ENCODE results near the gene CAMK2A. TPM values are rescaled to one million over a fixed set of nuclear protein-coding genes. Genes with fewer than 3 reads are reported as not detected.
"Not testable (repeated sequence)": the region's sequence is repeated elsewhere in the genome, so short reads cannot be mapped to it uniquely, and the experiment has no call there.

Gene CAMK2A
- polyA plus RNA-seq, 3 donors: 5.4 to 6.4 (median 6.0) TPM

DNA sequence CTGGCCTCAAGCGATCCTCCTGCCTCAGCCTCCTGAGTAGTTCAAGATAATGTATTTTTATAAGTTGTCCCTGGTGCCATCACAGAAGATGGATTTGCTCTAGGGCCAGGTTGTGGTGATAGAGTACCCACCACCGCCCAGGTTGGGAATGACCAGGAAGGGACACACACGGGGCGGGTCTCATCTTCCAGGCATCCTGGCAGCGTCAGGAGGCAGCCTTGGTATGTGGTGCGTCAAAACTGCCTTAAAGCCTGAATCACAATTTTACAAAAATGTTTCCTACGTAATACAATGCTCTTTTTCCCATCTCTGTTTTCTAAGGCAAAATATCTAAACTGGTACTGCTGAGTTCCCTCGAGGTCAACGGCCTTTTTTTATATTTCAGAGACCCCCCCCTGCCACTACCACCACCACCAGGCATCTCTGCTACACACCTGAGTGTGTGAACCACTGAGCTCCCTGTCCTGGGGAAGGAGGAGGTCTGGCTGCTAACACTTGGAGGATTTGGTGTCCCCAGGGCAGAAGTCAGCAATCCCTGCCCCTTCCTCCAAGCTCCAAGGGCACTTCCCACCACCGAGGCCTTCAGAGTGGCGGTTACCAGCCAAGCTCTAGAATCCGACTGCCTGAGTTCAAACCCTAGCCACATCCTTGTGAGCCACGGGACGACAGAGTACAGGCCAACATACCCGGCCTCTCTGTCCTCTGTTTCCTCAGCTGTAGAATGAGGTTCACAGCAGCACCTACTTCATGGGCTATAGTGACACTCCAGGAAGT lies 52.4 kb downstream of the CAMK2A start:
- DNase-seq: no peak

DNA sequence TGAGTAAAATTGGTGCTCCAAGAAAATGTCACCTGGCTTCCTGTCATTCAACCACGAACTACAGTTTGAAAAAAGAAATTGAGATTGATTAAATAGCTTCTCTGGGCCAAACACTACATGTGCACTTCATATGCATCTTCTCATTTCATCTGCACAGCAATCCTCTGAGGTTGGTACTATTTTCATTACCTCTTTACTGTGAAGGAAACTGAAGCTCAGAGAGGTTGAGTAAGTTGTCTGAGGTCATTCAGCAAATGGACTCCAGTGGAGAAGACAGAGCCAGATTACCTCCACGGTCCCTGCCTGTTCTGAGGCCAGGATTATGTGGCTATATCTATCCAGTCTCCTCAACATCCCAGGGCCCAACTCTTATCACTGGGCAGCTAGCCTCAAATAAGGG lies 53.3 kb downstream of the CAMK2A start:
- DNase-seq: no peak

- DNase-seq: peak; percentile 57
These were observed 54.1 kb downstream of the CAMK2A start for GRCh38 chr5:150235500-150235854.

GRCh38 chr5:150234576-150235499 lies 54.7 kb downstream of the CAMK2A start:
- no peak for DNase-seq

DNA sequence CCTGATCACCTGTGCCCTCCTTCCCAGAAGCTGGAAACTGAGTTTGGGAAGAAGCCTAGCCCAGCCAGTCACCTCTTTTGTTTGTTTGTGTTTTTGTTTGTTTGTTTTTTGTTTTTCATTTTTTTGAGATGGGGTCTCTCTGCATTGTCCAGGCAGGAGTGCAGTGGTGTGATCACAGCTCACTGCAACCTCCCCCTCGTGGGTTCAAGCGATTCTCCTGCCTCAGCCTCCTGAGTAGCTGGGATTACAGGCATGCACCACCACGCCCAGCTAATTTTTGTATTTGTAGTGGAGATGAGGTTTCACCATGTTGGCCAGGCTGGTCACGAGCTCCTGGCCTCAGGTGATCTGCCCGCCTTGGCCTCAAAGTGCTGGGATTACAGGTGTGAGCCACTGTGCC lies 55.9 kb downstream of the CAMK2A start:
- DNase-seq: not testable (repeated sequence)

DNA sequence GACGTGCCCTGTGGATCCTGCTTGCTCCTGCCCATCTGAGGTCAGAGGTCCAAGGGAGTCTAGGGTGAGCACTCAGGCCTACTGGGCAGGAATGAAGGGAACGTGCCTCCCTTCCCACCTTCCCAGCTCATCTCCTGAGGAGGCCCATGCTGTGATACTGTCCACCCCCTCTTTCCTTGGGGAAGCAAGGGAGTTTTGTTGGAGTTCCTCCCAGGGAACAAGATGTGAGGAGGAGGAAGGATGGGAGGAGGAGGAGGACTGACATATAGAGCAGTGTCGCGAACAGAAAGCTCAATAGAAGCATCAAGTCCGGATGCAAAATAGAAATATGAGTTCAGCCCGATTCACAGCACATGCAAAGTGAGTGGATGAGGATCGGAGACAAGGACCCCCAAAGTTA lies 58.7 kb downstream of the CAMK2A start:
- DNase-seq: no peak

DNA sequence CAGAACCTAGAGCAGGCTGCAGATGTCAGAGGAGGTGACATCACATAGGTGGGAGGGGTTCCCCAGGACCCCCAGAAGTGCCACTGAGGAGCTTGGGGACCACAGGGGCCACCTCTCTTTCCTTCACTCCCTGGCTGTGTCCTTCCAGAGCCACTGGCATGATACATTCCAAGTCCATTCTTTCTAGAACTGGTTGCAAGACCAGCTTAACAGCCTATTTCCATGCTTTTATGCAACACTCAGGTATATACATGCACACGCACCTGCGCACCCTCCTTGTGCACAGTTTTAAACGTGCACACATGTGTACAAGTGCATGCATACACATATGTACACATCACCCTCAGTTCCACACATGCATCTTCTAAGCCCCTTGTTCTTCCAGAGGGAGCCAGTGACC lies 60.0 kb downstream of the CAMK2A start:
- no peak for DNase-seq

DNA sequence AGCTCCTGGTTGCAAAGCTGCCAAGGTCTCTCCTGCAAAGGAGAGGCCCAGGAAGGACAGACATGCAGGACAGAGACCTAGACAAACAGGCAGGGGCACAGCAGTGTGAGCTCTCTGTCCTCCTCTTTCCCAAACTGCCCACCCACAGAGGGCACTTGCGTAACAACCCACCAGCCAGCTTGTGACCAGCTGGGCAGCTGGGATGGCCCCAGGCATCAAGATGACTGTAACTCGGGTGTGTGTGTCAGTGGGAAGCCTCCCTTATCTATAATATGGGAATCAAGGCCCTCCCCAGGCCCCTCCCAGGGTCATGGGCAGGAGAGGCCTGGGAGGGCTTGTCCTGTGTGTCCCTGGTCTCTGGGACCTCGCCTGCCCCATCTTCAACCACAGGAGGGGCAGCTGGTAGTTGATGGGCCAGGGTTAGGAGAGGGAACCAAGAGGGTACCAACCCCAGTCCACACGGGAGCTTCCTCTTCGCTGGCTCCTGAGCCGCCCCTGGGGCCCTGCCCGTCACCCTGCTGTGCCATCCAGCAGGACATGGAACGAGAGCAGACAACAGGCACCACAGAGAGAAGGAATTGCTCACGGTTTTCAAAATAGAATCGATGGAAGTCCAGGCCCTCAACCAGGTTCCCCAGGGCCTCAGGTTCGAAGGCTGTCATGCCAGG lies 61.8 kb downstream of the CAMK2A start:
- no peak for DNase-seq

GRCh38 chr5:150227036-150227435 lies 62.5 kb downstream of the CAMK2A start:
- DNase-seq: no peak

DNA sequence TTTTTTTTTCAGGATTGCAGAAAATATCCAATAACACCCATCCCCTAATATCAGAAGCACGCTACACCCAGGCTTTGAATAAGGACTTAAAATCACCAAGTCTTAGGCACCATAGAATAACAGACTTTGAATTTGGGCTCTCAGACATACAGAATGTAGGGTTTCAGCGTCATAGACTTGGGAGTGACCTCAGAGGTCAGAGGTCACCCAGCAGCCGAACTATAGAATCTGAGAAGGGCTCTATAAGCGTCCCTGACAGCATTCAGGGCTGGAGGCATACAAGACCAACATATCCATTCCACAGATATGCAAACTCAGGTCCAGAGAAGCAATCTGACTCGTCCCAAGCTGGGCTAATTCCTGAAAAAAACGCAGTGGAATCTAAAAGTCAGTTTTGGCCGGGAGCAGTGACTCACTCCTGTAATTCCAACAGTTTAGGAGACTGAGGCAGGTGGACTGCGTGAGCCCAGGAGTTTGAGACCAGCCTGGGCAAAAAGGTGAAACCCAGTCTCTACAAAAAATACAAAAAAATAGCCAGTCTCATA lies 65.0 kb downstream of the CAMK2A start:
- DNase-seq: no peak

- DNase-seq: no peak
These were observed 66.1 kb downstream of the CAMK2A start for GRCh38 chr5:150223474-150223873.

- DNase-seq: no peak
These were observed 66.7 kb downstream of the CAMK2A start for GRCh38 chr5:150222906-150223305.

- DNase-seq: no peak
These were observed 68.1 kb downstream of the CAMK2A start for GRCh38 chr5:150221471-150221870.

- no peak for DNase-seq
These were observed 69.7 kb downstream of the CAMK2A start for GRCh38 chr5:150219861-150220260.

DNA sequence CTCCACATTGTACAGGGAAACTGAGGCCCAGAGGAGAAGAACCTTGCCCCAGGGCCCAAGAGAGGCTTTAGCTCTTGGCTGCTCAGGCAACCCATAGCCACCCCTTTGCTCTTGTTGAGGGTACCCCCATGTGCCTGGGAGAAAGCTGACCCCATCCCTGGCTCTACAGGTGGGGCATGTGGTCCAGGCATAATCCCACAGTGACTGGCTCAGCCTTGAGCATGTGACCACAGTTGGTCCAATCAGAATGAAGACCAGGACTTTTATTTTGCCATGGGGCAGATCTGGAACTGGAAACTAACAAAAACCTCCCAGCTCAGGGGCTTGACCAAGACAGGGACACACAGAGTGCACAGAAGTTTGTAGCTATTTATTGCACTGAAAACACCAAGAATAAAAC lies 70.4 kb downstream of the CAMK2A start:
- no peak for DNase-seq

GRCh38 chr5:150218693-150219035 lies 70.9 kb downstream of the CAMK2A start:
- DNase-seq: no peak

- DNase-seq: peak; percentile 78
These were observed 71.5 kb downstream of the CAMK2A start for GRCh38 chr5:150217873-150218692.

DNA sequence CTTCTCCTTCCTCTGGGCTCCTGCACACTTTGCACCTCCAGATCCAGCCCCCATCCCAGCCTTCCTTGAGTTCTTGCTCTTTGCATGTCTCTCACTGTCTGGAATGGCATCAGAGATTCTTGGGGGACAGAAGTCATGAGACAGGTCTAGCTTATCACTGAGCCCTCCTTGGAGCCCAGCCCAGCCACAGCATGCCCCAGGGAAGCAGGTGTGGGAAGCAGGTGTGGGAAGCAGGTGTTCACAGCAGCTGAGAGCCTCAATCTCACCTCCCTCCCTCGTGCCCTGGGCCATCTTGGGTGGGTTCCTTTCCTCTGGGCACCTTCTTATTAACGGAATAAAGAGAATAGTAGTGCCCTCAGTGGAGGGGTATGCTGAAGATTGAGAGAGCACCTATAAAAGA lies 72.5 kb downstream of the CAMK2A start:
- DNase-seq: no peak

DNA sequence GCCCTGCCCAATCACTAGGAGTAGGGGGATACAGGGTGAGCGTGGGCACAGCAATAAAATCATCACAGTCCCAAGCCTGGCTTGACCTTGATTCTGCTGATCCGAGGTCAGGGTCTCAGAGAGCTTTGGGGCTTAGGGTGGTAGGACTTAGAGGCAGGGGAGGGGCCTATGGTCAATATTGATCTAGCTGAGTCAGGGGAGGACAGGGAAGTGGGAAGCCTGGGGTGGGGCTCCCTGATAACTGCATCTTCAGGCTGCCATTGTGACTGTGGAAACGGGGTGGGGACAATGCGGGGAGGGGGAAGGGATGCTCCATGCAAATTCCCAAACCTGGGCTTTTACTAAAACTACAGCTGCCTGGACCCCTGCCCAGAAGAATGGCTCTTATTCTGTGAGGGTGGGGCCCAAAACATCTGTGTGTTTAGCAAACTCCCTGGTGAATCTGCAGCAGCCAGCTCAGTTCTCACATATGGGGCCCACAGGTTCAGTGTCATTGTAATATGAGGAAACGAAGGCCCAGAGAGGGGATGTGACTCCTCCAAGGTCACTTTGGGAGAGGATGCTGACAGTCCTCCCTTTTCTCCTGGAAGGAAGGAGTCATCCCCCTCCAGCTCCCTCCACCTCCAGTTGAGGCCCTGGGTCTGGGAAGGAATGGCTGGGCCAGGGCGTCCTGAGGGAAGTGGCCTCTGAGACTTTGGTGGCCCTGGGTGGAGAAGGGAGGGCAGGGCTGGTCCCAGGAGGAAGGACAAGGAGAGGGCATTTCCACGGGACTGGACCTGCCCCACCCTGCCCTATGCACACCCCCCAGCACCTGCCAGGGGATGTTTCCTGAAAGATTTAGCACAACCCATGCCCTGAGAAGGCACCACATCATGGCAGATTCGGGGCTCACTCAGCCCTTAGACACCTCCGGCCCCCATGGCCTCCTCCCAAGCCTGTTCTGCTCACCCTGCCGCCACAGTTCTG lies 73.3 kb downstream of the CAMK2A start:
- DNase-seq: no peak

DNA sequence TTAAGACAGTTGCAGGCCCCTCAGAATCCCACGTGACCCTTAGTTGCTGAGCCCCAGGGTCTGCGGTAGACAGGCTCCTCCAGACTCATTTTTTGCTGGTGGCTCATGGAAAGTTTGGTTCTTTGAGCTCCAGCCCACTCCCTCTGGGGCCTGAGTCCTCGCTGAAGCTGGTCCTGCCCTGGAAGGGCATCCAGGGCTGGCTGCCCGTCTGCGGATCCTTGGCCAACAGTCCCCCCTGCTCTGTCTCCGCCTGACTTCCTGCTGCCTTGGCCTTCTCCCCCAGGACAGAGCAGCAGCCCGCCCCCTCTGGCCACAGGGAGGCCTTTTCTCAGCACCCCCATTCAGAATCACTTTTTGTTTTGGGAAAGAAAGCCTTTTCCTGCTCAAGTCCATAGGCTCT lies 75.3 kb downstream of the CAMK2A start:
- DNase-seq: no peak
